Measurements from ENCODE around the gene DICER1.

- TF ChIP-seq POLR2A (IDR thresholded peaks at IDR 0.05; ENCODE audit: low read depth, low read length): no peak
- TF ChIP-seq JUN (IDR thresholded peaks at IDR 0.05; ENCODE audit: borderline replicate concordance, insufficient read depth, insufficient read length, low read depth): no peak
Measured at GRCh38 chr14:95104911-95105310, 52.4 kb downstream of the DICER1 start.
